Measurements from ENCODE around the gene HLA-DMB.

HLA-DMB gene

DNA sequence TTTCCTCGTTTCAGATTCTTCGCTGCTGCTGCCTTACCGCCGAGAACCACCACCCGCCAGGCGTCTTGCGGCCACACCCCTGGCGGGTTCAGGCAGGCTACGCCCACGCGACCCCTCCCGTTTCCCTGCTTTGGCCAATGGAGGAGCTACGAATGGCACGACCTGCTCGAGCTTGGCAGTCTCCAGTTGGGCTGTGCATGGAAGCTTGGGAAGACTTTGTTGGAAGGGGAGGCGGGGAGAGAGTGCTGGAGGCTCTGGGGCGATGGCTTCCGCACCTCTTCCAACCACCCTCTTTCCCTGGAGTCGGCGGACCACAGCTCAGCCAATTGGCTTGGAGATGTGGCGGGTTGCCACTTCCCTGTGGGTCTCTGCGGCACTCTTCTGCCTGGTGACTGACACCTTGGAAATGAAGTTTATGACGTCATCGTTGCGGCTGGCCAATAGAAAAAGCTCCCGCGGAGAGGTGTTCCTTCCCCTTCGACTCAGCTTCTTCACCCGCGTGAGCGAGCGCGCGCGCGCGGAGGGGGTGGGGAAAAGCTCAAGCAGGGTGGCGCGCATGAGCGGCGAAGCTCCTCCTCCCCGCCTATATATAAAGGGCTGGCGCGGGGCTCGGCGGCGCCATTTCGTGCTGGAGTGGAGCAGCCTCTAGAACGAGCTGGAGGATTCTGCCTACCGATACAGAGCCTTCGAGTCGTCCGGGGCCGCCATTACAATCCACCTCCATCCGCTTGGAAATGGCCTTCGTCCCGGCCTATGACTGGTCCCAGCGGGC is 30.9 kb upstream of the HLA-DMB start:
- peak; percentile 99 for DNase-seq

DNA sequence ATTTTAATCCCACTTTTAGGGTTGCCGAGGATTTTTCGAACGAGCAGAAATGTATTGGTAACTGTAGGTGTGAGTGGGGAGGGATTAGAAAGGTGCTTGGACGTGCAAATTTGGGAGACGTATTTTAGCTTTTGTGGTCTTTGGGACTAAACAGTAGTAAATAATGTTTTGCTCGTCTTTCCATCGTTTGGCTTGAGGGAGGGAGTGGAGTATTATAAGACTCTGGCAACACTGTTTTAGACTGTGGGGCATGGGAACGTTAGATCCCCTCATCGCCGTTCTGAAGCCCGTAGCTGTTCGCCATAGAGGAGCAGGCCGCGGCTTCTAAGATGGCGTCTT is 30.4 kb upstream of the HLA-DMB start:
- no peak for DNase-seq

DNA sequence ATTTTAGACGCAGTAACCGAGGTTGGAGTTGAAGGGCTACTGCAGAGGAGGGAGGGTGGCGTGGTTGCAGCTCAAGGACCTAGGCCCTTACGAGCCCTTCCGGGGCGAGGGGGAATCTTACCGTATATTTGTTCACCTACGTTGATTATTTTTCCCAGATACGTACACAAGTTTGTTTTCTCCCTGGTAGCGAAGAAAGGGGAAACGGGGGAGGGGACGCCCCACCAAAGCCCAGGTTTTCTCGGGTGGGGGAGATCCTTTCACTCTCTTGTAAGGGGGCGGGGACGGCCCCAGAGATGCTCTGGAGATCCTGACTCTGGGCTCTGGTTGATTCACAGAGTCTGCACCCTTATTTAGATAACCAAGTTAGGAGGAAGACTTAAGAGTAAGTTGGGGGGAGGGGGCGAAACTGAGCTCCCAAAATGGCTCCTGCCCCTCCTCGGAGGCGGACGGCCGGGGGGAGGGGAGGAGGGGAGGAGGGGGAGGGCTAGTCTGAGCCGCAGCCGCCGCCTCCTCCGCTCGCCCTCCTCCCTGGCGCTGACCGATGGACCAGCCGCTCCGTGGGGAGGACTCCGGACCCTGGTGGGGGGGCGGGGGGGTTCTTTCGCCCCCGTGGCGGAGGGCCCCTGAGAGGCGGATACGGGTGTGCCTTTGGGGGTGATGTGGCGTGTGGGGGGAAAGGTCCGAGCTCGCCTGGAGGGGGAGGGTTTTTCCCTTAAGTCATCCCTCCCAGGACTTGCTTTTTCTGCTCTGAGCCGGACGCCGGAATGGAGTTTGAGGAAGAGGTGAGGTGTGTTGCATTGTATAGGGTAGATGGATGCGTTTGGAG is 29.8 kb upstream of the HLA-DMB start:
- peak; percentile 33 for DNase-seq

DNA sequence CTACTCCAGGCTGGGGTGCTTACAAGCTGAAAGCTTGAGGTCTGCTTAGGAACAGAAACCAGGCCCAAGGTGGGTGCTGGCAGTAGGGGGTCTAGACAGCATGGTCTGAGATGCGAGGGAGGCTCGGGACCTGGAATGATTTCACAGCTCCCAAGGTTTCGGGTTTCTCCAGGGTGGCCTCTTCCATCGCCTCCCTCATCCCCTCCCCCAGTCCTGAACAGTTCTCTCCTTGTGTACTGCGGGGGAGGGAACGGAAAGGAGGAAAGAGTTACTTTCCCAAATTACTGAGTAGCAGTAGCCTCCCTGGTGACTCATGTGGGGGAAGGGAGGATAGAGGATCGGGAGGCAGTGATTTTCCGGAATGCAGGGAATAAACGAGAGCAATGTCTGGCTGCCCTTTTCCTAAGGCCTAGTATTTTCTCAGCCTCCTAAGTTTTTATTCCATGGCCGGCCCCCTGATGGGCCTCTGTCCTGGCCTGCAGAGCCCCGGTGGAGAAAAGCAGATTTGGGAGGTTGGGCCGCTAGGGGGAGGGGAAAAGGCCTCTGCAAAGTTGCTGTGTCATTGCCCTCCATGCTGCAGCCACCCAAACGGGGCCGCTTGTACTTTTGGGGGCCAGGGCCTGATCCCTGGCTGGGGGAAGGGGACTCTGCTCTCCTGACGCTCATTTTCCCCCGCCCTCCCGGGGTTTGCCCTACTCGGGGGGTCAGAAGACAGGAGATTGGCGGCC is 29.0 kb upstream of the HLA-DMB start:
- DNase-seq, result peak; percentile 50

DNA sequence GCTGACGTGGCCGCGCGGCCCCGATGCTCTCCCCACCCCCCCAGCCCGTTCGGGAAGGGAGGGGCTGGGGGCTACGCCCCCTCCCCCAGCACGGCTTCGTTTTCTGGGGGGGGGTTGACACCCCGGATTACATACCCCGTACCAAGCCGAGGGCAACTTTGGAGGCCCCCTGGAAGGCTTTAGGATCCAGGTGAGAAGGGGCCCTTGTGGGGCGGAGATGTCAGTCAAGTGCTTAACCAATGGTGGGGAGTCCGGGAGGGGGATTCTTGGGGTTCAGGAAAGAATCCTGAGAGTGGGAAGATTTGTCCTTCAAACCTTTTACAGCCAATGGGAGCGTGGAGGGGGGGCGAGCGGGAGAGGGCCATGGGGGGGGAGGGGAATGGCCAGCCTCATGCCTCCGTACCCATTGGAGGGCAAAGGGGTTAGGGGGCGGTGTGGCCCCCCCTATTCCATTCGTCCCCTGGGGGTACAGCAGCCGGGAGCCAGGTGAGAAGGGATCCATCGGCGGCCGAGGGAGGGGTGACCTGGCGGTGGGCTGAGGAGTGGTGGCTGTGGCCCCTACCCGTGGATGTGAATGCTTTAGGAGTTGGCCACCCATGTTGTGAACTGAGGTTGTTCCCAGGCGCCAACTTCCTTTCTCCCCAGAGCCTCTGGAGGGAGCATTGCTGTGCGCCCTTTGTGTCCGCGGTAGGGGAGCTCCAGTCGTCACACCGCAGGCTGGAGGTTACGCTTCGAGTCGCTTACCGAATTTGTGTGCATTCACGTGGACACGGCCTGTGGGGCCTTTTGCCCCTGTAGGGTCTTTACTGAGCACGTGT is 28.2 kb upstream of the HLA-DMB start:
- peak; percentile 72 for DNase-seq

DNA sequence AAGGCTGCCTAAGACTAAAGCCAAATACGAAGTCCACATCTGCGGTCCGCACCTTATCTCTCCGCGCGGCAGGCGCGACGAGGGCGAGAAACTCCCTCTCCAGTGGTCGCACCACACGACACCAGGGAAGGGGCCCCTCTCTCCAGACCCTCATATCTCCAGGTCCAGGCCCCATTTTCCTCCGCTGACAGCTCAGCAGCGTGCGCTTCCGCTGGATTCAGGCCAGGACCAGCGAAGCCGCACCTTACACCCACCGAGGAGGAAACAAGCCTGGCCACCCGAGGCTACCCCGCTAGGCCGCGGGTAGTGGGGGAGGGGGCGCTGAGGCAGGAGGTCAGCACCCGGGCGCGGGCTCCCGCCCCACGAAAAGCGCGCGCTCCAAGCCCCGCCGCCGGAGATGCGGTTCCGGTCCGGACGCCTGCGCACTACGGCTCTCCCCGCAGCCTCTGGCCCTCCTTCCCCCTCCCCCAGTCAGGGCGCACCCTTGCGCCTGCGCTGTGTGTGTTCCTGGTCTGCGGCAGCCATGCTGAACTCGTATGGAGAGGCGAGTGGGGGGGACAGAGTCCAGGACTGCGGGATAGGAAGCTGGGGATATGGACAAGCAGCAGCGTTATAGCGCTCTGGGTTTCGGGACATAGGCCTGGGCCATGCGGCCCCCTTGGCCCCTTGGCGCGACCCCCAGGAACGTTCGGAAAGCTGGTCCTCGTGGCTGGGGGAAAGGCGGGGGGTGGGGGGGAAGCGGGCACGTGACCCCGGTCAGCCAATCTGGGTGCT is 27.5 kb upstream of the HLA-DMB start, which contains the start of gene BRD2:
BRD2 (plus strand) TSS at position 502 of the 774 bp plus-strand sequence. CDS start 4,305 bp downstream, outside the sequence.
- DNase-seq, result peak; percentile 92

DNA sequence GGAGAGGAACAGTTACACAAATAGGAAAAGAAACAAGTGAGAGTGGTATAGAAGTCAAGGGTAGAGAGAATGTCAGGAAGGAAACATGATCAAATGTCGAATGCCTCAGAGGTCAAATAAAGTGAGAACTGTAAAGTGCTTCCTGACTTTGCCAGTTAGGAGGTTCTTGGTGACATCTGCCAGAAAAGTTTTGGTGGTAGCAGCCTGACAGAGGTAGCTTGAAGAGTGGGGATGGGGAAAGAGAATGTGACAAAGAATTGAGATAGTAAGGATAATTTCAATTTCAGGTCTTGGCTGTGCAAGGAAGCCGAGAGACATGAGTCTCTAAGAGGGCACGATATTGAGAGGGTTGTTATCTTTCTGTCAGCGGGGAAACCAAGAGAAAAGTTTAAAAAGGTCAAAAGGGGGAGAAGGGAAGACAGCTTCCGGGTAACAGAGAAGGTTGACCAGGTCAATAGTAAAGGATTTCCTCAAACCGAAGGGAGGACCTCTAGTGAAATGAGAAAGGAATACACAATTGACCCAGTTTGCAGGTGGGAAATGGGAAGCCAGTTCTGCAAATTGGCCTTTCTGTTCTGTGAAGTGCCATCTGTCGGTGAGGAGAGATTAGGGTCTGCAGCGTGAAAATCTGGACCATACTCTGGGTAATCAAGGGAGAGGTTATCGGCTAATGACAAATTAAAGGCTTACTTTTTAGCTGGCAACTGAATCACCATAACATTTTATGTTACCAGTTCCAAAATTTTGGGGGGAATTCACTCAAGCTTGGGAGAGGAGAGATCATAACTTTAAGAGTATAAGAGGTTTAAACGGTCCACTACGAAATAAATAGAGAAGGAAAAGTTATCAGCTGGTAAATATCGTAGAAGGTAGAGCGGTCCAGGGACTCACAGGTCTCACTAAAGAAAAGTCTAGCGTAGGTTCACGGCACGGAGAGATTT is 26.6 kb upstream of the HLA-DMB start:
- DNase-seq, result peak; percentile 56

DNA sequence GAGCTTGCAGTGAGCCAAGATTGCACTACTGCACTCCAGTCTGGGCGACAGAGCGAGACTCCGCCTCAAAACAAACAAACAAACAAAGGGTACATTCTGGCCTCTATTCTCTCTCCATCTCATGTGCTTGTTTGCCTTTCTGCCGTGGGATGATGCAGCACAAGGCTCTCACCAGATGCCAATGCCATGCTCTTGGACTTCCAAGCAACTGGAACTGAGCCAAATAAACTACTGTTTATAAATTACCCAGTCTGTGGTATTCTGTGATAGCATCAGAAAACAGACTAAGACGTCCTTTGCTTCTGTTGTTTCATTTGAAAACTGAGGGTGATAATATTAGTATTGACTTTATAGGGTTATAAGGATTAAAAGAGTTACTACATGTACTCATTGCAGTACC is 23.9 kb upstream of the HLA-DMB start:
- no peak for DNase-seq

DNA sequence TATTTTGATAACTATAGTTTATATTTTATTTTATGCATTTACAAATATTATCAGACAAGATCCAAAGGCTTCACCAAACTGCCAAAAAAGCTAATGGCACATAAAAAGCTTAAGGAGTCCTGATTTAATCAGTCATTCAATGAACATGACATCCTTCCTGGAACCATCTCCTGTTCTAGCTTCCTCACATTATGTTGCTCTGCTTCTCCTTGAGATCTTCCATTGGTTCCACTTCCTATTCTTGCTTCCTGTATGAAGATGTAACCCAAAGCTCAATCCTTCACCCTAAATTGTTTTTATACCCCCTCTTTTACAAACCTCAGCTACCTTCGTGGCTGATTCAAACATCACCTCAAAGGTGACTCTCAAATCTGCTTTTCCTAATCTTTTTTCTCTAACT is 23.0 kb upstream of the HLA-DMB start:
- no peak for DNase-seq

DNA sequence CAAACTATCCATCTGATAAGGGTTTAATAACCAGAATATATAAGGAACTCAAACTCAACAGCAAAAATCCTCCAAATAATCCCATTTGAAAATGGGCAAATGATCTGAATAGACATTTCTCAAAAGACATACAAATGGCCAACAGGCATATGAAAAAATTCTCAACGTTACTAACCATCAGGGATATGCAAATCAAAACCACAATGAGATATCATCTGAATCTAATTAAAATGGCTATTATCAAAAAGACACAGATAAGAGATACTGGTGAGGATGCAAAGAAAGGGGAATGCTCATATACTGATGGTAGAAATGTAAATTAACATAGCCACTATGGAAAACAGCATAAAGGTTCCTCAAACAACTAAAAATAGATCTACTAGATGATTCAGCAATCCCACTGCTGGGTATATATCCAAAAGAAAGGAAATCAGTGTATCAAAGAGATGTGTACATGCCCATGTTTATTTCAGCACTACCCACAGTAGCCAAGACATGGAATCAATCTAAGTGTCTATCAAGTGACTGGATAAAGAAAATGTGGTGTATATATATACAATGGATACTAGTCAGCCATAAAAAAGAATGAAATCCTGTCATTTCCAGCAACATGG is 21.5 kb upstream of the HLA-DMB start:
- DNase-seq, result no peak

DNA sequence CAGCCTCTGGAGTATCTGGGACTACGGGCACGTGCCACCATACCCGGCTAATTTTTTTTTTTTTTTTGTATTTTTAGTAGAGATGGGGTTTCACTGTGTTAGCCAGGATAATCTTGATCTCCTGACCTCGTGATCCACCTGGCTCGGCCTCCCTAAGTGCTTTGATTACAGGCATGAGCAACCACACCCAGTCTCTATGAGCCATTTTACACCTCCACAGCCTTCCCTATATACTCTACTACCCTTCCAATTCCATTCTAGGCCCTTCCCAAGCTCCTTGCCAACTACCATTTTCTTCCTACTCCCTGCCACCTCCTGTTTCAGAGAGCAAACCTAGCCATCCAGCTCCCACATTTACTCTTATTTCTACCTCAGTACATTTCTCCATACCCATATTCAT is 19.7 kb upstream of the HLA-DMB start:
- no peak for DNase-seq

DNA sequence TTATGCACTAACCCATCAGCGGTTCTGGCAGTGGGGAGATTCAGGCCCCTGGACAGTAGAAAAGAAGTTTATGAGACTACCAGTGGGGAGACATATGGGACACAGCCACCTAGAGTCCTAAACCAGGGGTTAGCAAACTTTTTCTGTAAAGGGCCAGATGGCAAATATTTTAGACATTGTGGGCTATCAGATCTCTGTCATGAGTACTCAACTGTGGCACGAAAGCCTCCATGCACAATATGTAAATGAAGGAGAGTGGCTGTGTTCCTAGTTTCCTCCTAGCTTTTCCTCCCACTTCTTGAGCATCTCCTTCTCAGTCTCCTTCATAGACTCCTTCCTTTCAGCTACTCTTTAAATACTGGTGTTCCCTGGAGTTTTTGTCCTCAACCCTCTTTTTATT is 15.3 kb upstream of the HLA-DMB start:
- DNase-seq, result no peak

DNA sequence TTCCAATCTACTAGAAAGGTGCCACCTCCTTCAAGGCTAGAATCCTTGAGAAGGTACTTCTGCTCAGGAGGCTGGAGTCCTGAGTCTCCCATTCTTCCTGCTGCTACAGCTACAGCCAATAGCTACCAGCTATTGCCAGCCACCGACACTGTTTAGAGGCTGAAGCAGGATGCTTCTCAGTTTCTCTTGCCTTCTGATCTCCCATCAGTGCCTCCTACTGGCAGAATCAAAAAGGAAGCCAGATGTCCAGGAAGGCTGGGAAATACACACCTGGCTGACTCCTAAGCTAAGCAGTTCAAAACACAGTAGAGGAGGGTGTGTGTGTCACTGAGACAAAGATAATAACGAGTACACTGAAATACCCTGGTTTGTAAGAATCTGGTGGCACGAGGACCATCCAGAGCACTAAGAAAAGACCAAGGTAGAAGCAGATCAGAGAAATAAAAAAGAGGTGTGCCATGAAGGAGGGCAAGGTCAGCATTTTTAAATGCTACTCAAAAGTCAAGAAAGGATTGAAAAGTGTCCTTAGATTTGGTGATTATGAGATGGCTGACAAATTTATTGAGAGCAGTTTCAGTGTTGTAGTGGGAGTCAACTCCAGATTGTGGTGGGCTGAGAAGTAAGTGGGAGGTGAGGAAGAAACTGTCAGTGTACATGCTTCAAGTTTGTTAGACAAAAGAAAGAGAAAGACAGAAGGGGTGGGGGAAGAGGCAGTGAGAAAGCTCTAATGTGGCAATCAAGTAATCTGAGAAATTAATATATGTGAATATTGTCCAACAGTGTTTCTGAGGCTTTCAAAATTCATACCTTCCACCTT is 14.4 kb upstream of the HLA-DMB start:
- DNase-seq, result no peak

DNA sequence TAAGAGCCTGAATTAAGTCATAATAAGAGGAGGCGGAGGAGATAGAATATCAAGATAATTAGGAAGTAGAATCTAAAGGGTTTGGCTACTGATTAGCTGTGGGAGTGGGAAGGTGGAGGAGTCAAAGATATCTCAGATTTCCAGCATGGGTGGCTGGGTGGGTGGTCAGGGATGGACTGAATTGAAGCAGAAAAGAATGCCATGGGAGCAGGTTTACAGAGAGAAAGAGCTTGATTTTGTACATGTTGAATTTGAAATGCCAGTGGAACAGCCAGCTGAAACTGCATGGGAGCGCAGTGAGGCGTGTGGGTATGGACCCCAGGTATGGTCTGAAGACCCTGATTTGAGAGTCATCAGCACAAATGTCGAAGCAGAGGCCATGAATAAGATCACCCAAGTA is 13.4 kb upstream of the HLA-DMB start:
- DNase-seq, result no peak

DNA sequence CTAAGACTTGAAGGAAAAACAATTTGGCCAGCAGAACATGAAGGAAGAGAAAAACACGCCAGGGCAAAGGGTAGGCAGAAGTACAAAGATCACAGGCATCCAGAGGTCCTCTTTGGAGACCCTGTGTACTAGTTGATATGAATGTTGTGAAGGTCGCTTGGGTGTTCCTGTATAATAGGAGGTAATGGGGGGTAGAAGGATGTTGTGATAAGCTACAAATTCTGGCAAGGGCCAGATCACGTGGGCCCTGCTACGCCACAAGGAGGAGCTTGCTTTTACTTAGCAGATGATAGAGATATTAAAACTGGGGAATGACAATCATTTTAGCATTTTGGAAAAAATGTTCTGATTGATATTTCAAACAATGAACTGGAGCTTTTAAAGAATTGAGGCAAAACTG is 12.9 kb upstream of the HLA-DMB start:
- no peak for DNase-seq

DNA sequence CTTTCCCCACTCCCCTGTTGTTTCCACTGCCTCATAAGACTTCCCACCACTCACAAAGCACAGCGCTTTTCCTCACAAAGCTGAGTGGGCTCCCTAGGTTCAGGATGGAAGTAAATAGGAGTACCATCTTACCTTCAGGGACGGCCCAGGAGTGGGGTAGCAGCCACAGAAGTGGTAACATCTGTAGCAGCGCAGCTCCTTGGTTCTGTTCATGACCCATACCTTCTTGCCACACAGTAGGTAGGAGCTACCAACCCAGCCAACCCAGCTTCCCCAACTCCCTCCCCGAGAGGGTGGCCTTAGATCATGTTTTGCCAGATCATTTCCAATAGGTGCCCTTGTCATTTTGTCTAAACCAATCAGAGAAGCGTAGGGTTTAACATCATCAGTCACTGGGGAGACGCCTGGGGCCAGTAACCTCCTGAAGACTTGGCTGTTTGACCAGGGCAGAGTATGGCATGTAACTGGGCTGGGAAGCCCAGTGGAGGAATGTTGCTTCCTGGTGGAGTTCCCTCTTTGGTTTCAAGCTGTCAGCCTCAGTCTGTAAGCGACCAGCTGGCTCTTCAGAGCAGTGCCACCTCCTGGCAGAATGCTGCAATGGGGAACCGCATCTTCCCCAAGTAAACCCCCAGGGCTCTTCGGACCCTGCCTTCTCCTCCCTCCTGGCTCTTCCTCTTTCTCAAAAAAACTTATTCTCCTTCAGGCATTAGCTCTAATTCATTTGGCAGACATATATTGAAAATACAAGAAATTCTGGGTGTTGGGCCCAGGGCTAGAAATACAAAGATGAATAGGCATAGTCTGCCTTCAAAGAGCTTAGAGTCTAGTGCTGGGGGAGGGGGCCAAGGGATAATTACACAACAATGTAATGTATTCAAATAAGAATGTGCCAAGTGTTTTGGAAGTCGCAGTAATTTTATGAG is 12.2 kb upstream of the HLA-DMB start, which contains the start of gene HLA-DMA:
HLA-DMA (minus strand) TSS at position 281 of the 923 bp plus-strand sequence; CDS start at position 220, 61 bp downstream.
- peak; percentile 25 for DNase-seq

DNA sequence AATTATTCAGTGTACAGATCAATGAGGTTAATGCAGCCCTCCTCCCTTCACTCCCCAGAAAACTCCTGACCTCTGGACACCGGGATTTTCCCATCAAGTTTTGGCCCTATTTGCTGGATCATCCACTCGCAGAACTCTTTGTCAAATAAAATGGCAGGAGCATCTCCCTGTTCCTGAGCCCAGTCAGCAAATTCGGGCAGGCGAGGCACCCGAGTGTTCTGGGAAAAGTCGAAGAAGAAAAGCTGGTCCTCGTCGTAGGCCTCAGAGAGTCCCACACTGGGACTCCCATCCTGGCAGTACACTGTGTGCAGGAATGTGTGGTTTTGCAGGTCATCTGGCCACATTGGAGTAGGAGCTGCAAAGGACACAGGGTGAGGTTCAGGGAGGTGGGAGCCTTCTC is 9.6 kb upstream of the HLA-DMB start:
- DNase-seq, result no peak

DNA sequence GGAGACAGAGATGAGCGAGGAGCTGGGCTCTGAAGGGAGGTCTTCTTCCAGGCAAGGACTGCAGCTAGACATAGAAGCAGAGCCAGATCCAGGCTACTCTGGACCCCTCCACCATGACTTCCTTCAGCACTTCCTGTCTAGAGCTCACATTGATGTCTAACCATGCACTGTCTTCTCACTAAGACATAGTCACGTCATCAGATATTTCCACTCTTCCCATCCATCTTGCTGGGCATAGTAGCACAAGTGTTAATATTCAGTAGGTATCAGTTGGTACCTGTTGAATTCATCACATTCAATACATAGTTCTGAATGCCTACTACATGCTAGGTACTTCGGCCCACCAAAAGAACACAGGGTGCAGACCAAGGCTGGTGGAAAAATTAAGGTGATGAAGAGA is 9.2 kb upstream of the HLA-DMB start:
- no peak for DNase-seq
